Measurements from ENCODE around the gene BROX. TPM values are rescaled to one million over a fixed set of nuclear protein-coding genes. Genes with fewer than 3 reads are reported as not detected.
"Not testable (repeated sequence)": the region's sequence is repeated elsewhere in the genome, so short reads cannot be mapped to it uniquely, and the experiment has no call there.

Gene BROX, protein sequence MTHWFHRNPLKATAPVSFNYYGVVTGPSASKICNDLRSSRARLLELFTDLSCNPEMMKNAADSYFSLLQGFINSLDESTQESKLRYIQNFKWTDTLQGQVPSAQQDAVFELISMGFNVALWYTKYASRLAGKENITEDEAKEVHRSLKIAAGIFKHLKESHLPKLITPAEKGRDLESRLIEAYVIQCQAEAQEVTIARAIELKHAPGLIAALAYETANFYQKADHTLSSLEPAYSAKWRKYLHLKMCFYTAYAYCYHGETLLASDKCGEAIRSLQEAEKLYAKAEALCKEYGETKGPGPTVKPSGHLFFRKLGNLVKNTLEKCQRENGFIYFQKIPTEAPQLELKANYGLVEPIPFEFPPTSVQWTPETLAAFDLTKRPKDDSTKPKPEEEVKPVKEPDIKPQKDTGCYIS
- total RNA-seq (10 to 100 TPM; 51.3 to 52.3 TPM), total RNA-seq (36.8 to 147 (median 90.2) reads per million in 172 experiments)
- 30.0 TPM for polyA plus RNA-seq (2013, experiment 1 of 2)
- 33.3 TPM for polyA plus RNA-seq (2013, experiment 2 of 2)

DNA sequence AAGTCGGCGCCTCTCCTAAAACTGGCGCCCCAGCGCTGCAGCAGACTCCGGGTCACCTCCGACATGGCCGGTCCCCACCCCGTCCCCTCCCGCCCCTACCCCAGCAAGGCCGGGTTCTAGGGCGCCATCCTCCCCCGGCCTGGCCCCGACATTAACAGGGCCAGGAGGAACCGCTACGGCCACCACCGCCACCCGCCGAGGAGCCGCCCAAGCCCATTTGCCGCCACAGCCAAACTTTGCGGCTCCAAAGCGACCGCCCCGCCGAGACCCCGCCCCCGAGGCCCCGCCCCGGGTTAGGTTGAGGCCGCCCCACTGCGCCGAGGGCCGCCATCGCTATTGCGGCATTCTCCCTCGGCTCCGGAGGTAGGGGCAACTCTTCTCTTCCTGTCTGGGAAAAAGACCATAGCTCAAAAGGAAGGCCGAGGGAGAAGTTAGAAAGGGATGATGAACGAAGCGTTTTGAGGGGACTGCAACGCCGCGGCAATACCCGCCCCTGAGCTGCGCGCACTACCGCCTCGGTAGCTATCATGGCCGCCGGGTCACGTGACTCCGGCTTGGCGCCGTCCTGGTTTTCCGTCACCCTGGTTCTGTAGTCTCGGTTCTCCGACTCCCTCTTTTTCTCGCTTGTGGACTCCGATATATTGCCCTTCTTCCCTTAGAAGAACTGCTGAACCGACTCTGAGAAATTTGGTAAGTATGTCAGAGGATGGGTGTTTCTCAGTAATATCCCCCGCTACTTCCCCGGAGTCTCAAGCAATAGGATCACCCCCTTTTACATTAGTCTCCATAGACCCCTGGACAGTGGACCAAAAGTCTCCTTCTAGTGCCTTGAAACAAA lies at the start of gene BROX, which contains the start of gene AIDA:
Gene BROX (plus strand): TSS at position 312 of the 838 bp plus-strand sequence. CDS start 3,136 bp downstream, outside the sequence.
Gene AIDA (minus strand): TSS at position 239 of the 838 bp plus-strand sequence. CDS start 174 bp downstream, at position 65.
- H3K4me1 ChIP-seq (ENCODE audit: insufficient read depth, low read length), result peaks cover 24% of the 10 kb centered on the region
- peak; percentile 90 to 98 (median 96) for DNase-seq

GRCh38 chr1:222663431-222663934 lies 48.9 kb upstream of the BROX start:
- Histone ChIP-seq H3K27me3 (ENCODE audit: control insufficient read depth in 1 of 2, insufficient read depth in 2 of 2, low read length in 2 of 2) (no peaks in the 10 kb centered on the region), H3K36me3 (ENCODE audit: insufficient read depth, low read length) (peaks cover 94% of the 10 kb centered on the region), H3K4me1 (ENCODE audit: insufficient read depth, low read length) (no peaks in the 10 kb centered on the region), H3K27ac (ENCODE audit: low read depth in 1 of 2, low read length in 2 of 2) (no peak overlapping the region), H3K9me3 (ENCODE audit: control insufficient read depth in 1 of 2, insufficient read depth in 1 of 2, low read length in 2 of 2) (no peaks in the 10 kb centered on the region), H3K4me3 (ENCODE audit: low read length) (no peak overlapping the region)
- DNase-seq, result no peak
- no peak overlapping the region for H3K4me3 Mint-ChIP-seq
- ATAC-seq (ENCODE audit: poor library complexity), result no peak
- peak overlapping the region; percentile 22 for H3K27ac Mint-ChIP-seq
- CTCF ChIA-PET, result no interaction called here
- no peaks in the 10 kb centered on the region for H3K27me3 Mint-ChIP-seq
- H3K4me1 Mint-ChIP-seq (ENCODE audit: low read depth), result peaks cover 13% of the 10 kb centered on the region
- POLR2A ChIA-PET, result interaction anchor here (0.8 to 1.0 kb wide), 2 partner anchors 10 to 49 kb away, joined by 3 read pairs; no protein-coding TSS in a partner anchor
- no peaks in the 10 kb centered on the region for H3K9me3 Mint-ChIP-seq
- H3K36me3 Mint-ChIP-seq (ENCODE audit: low read depth), result peaks cover 94% of the 10 kb centered on the region
- TF ChIP-seq, protein P1, sequence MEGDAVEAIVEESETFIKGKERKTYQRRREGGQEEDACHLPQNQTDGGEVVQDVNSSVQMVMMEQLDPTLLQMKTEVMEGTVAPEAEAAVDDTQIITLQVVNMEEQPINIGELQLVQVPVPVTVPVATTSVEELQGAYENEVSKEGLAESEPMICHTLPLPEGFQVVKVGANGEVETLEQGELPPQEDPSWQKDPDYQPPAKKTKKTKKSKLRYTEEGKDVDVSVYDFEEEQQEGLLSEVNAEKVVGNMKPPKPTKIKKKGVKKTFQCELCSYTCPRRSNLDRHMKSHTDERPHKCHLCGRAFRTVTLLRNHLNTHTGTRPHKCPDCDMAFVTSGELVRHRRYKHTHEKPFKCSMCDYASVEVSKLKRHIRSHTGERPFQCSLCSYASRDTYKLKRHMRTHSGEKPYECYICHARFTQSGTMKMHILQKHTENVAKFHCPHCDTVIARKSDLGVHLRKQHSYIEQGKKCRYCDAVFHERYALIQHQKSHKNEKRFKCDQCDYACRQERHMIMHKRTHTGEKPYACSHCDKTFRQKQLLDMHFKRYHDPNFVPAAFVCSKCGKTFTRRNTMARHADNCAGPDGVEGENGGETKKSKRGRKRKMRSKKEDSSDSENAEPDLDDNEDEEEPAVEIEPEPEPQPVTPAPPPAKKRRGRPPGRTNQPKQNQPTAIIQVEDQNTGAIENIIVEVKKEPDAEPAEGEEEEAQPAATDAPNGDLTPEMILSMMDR (IDR thresholded peaks at IDR 0.05), result no peak
- intact Hi-C loops (cut with DNase I, micrococcal nuclease), result no loop called here

More for the DNA sequence above, at the start of gene BROX, which contains the start of gene AIDA:
- H3K27ac Mint-ChIP-seq, result peak within 1 kb of the TSS; percentile 100
- peak; percentile 74 for ATAC-seq (ENCODE audit: poor library complexity)
- ChIA-PET POLR2A (interaction anchor here (0.6 to 2.6 kb wide), 38 partner anchors 9 to 1470 kb away, joined by 3 to 70 read pairs (median 6); partner anchors contain the start of genes DEGS1, DUSP10, FAM177B and SUSD4), CTCF (interaction anchor here (1.1 to 2.7 kb wide), 7 partner anchors 9 to 970 kb away, joined by 3 to 14 read pairs (median 5); partner anchors contain the start of gene DUSP10)
- H3K4me3 Mint-ChIP-seq, result peak within 1 kb of the TSS; percentile 99
- Histone ChIP-seq H3K9me3 (ENCODE audit: control insufficient read depth in 1 of 2, insufficient read depth in 1 of 2, low read length in 2 of 2) (no peaks in the 10 kb centered on the region), H3K4me3 (ENCODE audit: low read length) (peak within 1 kb of the TSS; percentile 90), H3K27ac (ENCODE audit: low read depth in 1 of 2, low read length in 2 of 2) (peak within 1 kb of the TSS; percentile 97 to 98), H3K27me3 (ENCODE audit: control insufficient read depth in 1 of 2, insufficient read depth in 2 of 2, low read length in 2 of 2) (no peaks in the 10 kb centered on the region), H3K36me3 (ENCODE audit: insufficient read depth, low read length) (peaks cover 34% of the 10 kb centered on the region)
- peaks cover 63% of the 10 kb centered on the region for H3K36me3 Mint-ChIP-seq (ENCODE audit: low read depth)
- intact Hi-C loops (cut with DNase I, micrococcal nuclease), result loop anchor here (1.0 to 10.0 kb wide), 5 partner anchors 57 to 1722 kb away; partner anchors contain the start of gene WDR26 (in 1 of the 2)
- TF ChIP-seq, protein P1 (IDR thresholded peaks at IDR 0.05), result no peak
- no peaks in the 10 kb centered on the region for H3K27me3 Mint-ChIP-seq
- H3K9me3 Mint-ChIP-seq, result no peaks in the 10 kb centered on the region
- H3K4me1 Mint-ChIP-seq (ENCODE audit: low read depth), result peaks cover 59% of the 10 kb centered on the region

- ChIA-PET POLR2A (no interaction called here), CTCF (no interaction called here)
- Mint-ChIP-seq H3K27ac (peak overlapping the region; percentile 14), H3K27me3 (no peaks in the 10 kb centered on the region), H3K4me1 (ENCODE audit: low read depth) (peaks cover 25% of the 10 kb centered on the region), H3K4me3 (no peak overlapping the region), H3K9me3 (no peaks in the 10 kb centered on the region), H3K36me3 (ENCODE audit: low read depth) (peaks cover 82% of the 10 kb centered on the region)
- H3K36me3 ChIP-seq (ENCODE audit: insufficient read depth, low read length), result peaks cover 74% of the 10 kb centered on the region
- peaks cover 4% of the 10 kb centered on the region for H3K4me1 ChIP-seq (ENCODE audit: insufficient read depth, low read length)
- intact Hi-C loops (cut with DNase I, micrococcal nuclease), result no loop called here
- no peaks in the 10 kb centered on the region for H3K9me3 ChIP-seq (ENCODE audit: control insufficient read depth in 1 of 2, insufficient read depth in 1 of 2, low read length in 2 of 2)
- DNase-seq (no peak), ATAC-seq (ENCODE audit: poor library complexity) (no peak)
- TF ChIP-seq, protein P1 (IDR thresholded peaks at IDR 0.05), result no peak
- H3K27me3 ChIP-seq (ENCODE audit: control insufficient read depth in 1 of 2, insufficient read depth in 2 of 2, low read length in 2 of 2), result no peaks in the 10 kb centered on the region
- H3K27ac ChIP-seq (ENCODE audit: low read depth in 1 of 2, low read length in 2 of 2), result no peak overlapping the region
- no peak overlapping the region for H3K4me3 ChIP-seq (ENCODE audit: low read length)
Measured at GRCh38 chr1:222665964-222666363, 46.4 kb upstream of the BROX start.

- intact Hi-C loops (cut with DNase I, micrococcal nuclease); CTCF ChIA-PET; H3K4me3 Mint-ChIP-seq; H3K27me3 ChIP-seq (ENCODE audit: control insufficient read depth in 1 of 2, insufficient read depth in 2 of 2, low read length in 2 of 2); H3K27me3 Mint-ChIP-seq; H3K9me3 ChIP-seq (ENCODE audit: control insufficient read depth in 1 of 2, insufficient read depth in 1 of 2, low read length in 2 of 2); H3K9me3 Mint-ChIP-seq; ATAC-seq (ENCODE audit: poor library complexity); H3K27ac ChIP-seq (ENCODE audit: low read depth in 1 of 2, low read length in 2 of 2); POLR2A ChIA-PET; DNase-seq; H3K4me1 ChIP-seq (ENCODE audit: insufficient read depth, low read length); H3K4me3 ChIP-seq (ENCODE audit: low read length): not testable (repeated sequence)
- H3K4me1 Mint-ChIP-seq (ENCODE audit: low read depth), result peaks cover 27% of the 10 kb centered on the region
- H3K27ac Mint-ChIP-seq, result peak overlapping the region; percentile 55
- peaks cover 82% of the 10 kb centered on the region for H3K36me3 Mint-ChIP-seq (ENCODE audit: low read depth)
- H3K36me3 ChIP-seq (ENCODE audit: insufficient read depth, low read length), result peaks cover 74% of the 10 kb centered on the region
Measured at GRCh38 chr1:222668184-222668583, 44.2 kb upstream of the BROX start.
